ENCODE data around the gene TLDC2.

- TF ChIP-seq CTCF (IDR thresholded peaks at IDR 0.05; ENCODE audit: insufficient read depth, low read length) (no peak), POLR2AphosphoS5 (IDR thresholded peaks at IDR 0.05; ENCODE audit: low read depth) (no peak), REST (IDR thresholded peaks at IDR 0.05; ENCODE audit: insufficient replicate concordance, low read depth) (no peak)
Measured at GRCh38 chr20:36888880-36889516, 13.1 kb downstream of the TLDC2 start.
